A673 (cell line): ENCODE data around the gene PKN1. TPM values are rescaled to one million over a fixed set of nuclear protein-coding genes. Genes with fewer than 3 reads are reported as not detected.

ENCODE experiments used
- BruUV-seq: library from RNA; stranded (reverse); fragments of 400-500 nt; replicated peaks from 2 replicates; lab custom pipeline; 2021; lab: Mats Ljungman, UMichigan
- CTCF ChIA-PET: fragments of 300-600 bp; sonication (Branson Sonifier 250); formaldehyde crosslinking; loops from one replicate; lab custom pipeline; 2022; ENCODE audit warnings: antibody characterized with exemption; lab: Charles Lee
- POLR2A ChIA-PET: fragments of 300-600 bp; sonication (Branson Sonifier 250); formaldehyde crosslinking; loops from one replicate; lab custom pipeline; 2022; ENCODE audit warnings: antibody characterized with exemption; ENCODE audit not compliant: low non-redundant PET; lab: Charles Lee
- DNase-seq: peaks from one replicate; pipeline ENCODE4 v3.0.0-alpha.2; 2015; ENCODE audit warnings: low spot score
- H3K27ac ChIP-seq: fragments of 200-600 bp; sonication (generic); 2 replicates; pipeline ENCODE4 v1.5.1; 2016; ENCODE audit warnings: mixed run types, low read depth, mild to moderate bottlenecking, mixed read lengths, antibody characterized with exemption, low read length; ENCODE audit not compliant: poor library complexity, severe bottlenecking
- H3K27me3 ChIP-seq: fragments of 200-600 bp; sonication (generic); replicated peaks from 2 replicates; pipeline ENCODE4 v1.6.1; 2017; ENCODE audit warnings: mixed run types, low read depth, mild to moderate bottlenecking, mixed read lengths, antibody characterized with exemption, low read length; ENCODE audit not compliant: insufficient read depth, poor library complexity
- H3K36me3 ChIP-seq: fragments of 200-600 bp; sonication (generic); 2 replicates; pipeline ENCODE4 v1.6.1; 2016; ENCODE audit warnings: mixed run types, mild to moderate bottlenecking, mixed read lengths, antibody characterized with exemption, low read length; ENCODE audit not compliant: insufficient read depth, poor library complexity, severe bottlenecking
- H3K4me1 ChIP-seq: fragments of 200-600 bp; sonication (generic); 2 replicates; pipeline ENCODE4 v1.6.1; 2017; ENCODE audit warnings: mixed run types, mild to moderate bottlenecking, mixed read lengths, antibody characterized with exemption, low read length; ENCODE audit not compliant: insufficient read depth, poor library complexity, severe bottlenecking
- H3K4me3 ChIP-seq: fragments of 200-600 bp; sonication (generic); 2 replicates; pipeline ENCODE4 v1.5.1; 2016; ENCODE audit warnings: low read depth, mixed run types, mild to moderate bottlenecking, mixed read lengths, low read length; ENCODE audit not compliant: poor library complexity, severe bottlenecking
- H3K9me3 ChIP-seq: fragments of 200-600 bp; sonication (generic); 2 replicates; pipeline ENCODE4 v1.6.1; 2016; ENCODE audit warnings: mixed run types, low read depth, mild to moderate bottlenecking, mixed read lengths, antibody characterized with exemption, low read length; ENCODE audit not compliant: poor library complexity, severe bottlenecking
- CTCF ChIP-seq: fragments of 300-800, 200-600 bp; sonication (generic); conservative IDR thresholded peaks from 2 replicates; pipeline ENCODE4 v1.5.1; 2017; ENCODE audit warnings: low read depth, mild to moderate bottlenecking, antibody characterized with exemption, low read length, moderate library complexity, mixed read lengths
- EZH2 ChIP-seq: fragments of 200-600 bp; sonication (generic); IDR thresholded peaks from 2 replicates; pipeline ENCODE4 v1.6.1; 2017; ENCODE audit warnings: borderline replicate concordance, low read depth, mild to moderate bottlenecking, mixed read lengths, antibody characterized with exemption, low read length; ENCODE audit not compliant: poor library complexity, severe bottlenecking
- intact Hi-C: fragments of 100-400 bp; cut with micrococcal nuclease; formaldehyde crosslinking; loops from one replicate; pipeline ENCODE4 v1.10.0; 2022; ENCODE audit not compliant: unreplicated experiment
- total RNA-seq: library from RNA; stranded (reverse); gene quantifications from 2 replicates; pipeline ENCODE4 v1.2.3, GENCODE V29; 2021

PKN1 gene
- total RNA-seq, 1 experiment from 2014 or later: 91.4 TPM

DNA sequence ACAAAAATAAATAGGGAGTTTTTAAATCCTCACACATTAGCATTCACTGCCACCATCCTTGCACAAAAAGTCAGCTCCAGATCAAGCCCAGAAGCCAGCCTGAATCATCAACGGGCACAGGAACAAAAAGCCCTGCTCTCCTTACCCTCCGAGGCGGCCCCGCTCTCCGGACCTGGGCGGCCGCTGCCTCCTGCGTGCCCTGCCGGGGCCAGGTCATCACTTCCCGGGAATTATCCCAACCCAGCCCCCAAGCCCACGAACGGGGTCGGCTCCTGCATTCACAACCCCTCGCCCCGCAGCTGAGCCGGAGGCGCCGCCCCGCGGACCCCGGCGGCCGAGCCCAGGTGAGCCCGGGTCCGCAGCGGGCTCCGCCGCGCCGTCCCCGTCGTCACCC is 84.3 kb downstream of the PKN1 start:
- no TSS peak for BruUV-seq
- Histone ChIP-seq H3K27me3 (no peaks in the 10 kb centered on the region), H3K27ac (peak overlapping the region; percentile 98), H3K4me1 (peaks cover 10% of the 10 kb centered on the region), H3K9me3 (no peaks in the 10 kb centered on the region), H3K4me3 (peak overlapping the region; percentile 96), H3K36me3 (peaks cover 32% of the 10 kb centered on the region)
- intact Hi-C loops: no loop called here
- POLR2A ChIA-PET: no interaction called here
- CTCF ChIA-PET: interaction anchor here (1.1 kb wide), 1 partner anchor 11 kb away, joined by 3 read pairs; no protein-coding TSS in a partner anchor
- no peak for TF ChIP-seq CTCF
- TF ChIP-seq EZH2: no peak
- DNase-seq: no peak

GRCh38 chr19:14517840-14518505 is 84.9 kb downstream of the PKN1 start, which contains the start of gene DNAJB1:
DNAJB1 (minus strand) TSS chr19:14518397; CDS start chr19:14518349, 48 bp downstream.
- TF ChIP-seq CTCF (no peak), EZH2 (no peak)
- POLR2A ChIA-PET: interaction anchor here (0.5 kb wide), 4 partner anchors 36 to 223 kb away, joined by 3 to 5 read pairs (median 3); no protein-coding TSS in a partner anchor
- no TSS peak for BruUV-seq
- Histone ChIP-seq H3K4me3 (peak within 1 kb of the TSS; percentile 96), H3K27ac (peak within 1 kb of the TSS; percentile 98), H3K9me3 (no peaks in the 10 kb centered on the region), H3K27me3 (no peaks in the 10 kb centered on the region), H3K36me3 (peaks cover 32% of the 10 kb centered on the region), H3K4me1 (peaks cover 16% of the 10 kb centered on the region)
- intact Hi-C loops: no loop called here
- DNase-seq: peak; percentile 71
- CTCF ChIA-PET: interaction anchor here (0.6 to 1.1 kb wide), 2 partner anchors 11 to 474 kb away, joined by 3 to 5 read pairs; no protein-coding TSS in a partner anchor

GRCh38 chr19:14519245-14519859 is 86.2 kb downstream of the PKN1 start:
- POLR2A ChIA-PET: no interaction called here
- TF ChIP-seq CTCF (no peak), EZH2 (no peak)
- no TSS peak for BruUV-seq
- Histone ChIP-seq H3K4me3 (no peak overlapping the region), H3K27me3 (no peaks in the 10 kb centered on the region), H3K9me3 (no peaks in the 10 kb centered on the region), H3K4me1 (peaks cover 19% of the 10 kb centered on the region), H3K36me3 (peaks cover 24% of the 10 kb centered on the region), H3K27ac (peak overlapping the region; percentile 98)
- CTCF ChIA-PET: no interaction called here
- intact Hi-C loops: no loop called here
- no peak for DNase-seq
